Keratinocyte (primary cell): ENCODE results near the gene CYP3A4. TPM values are rescaled to one million over a fixed set of nuclear protein-coding genes. Genes with fewer than 3 reads are reported as not detected.
A peak's percentile ranks its signal among the peaks of the same experiment; 100 is the strongest.
"Not testable (repeated sequence)": the region's sequence is repeated elsewhere in the genome, so short reads cannot be mapped to it uniquely, and the experiment has no call there.

Experiments
- DNase-seq: peaks from one replicate; pipeline ENCODE4 v3.0.0-alpha.2; 2011; ENCODE audit warnings: low read depth, missing footprints, low spot score
- FAIRE-seq: peaks from 2 replicates; lab custom pipeline; 2011; peaks lifted over from hg19 to GRCh38; lab: Jason Lieb, UNC
- H2AFZ ChIP-seq: 2 replicates; pipeline ENCODE4 v1.6.0; 2012; ENCODE audit warnings: low read length, control low read depth, inconsistent platforms; ENCODE audit not compliant: control insufficient read depth
- H3K27ac ChIP-seq: 2 replicates; pipeline ENCODE4 v1.5.1; 2011; ENCODE audit warnings: low read length; ENCODE audit not compliant: control insufficient read depth, insufficient read depth
- H3K27me3 ChIP-seq: 3 replicates; pipeline ENCODE4 v1.6.0; 2011; ENCODE audit warnings: low read length; ENCODE audit not compliant: control insufficient read depth, insufficient read depth; ENCODE audit errors: extremely low read depth
- H3K36me3 ChIP-seq, 2 experiments: 2 replicates in 1 of 2; 3 replicates in 1 of 2; pipeline ENCODE4 v1.5.1; 2011; ENCODE audit warnings: low read length in 2 of 2, mild to moderate bottlenecking in 1 of 2; ENCODE audit not compliant: control insufficient read depth in 2 of 2, insufficient read depth in 2 of 2; ENCODE audit errors: extremely low read depth in 1 of 2
- H3K4me1 ChIP-seq: 3 replicates; pipeline ENCODE4 v1.5.1; 2011; ENCODE audit warnings: low read length; ENCODE audit not compliant: control insufficient read depth, insufficient read depth; ENCODE audit errors: extremely low read depth
- H3K4me2 ChIP-seq: 3 replicates; pipeline ENCODE4 v1.6.0; 2011; ENCODE audit warnings: low read depth, low read length; ENCODE audit not compliant: control insufficient read depth, insufficient read depth; ENCODE audit errors: extremely low read depth
- H3K4me3 ChIP-seq, 3 experiments: fragments of 200-600 bp in 1 of 3; sonication (generic) in 1 of 3; 2 replicates in 2 of 3; 3 replicates in 1 of 3; pipeline ENCODE4 v1.5.1; 2011 to 2016; ENCODE audit warnings: low read length in 3 of 3, mild to moderate bottlenecking in 3 of 3, control low read depth in 2 of 3, inconsistent platforms in 1 of 3, low read depth in 1 of 3, mixed read lengths in 1 of 3, mixed run types in 1 of 3, moderate library complexity in 1 of 3; ENCODE audit not compliant: control insufficient read depth in 2 of 3, insufficient read depth in 2 of 3; ENCODE audit errors: extremely low read depth in 1 of 3
- H3K79me2 ChIP-seq: 2 replicates; pipeline ENCODE4 v1.6.0; 2012; ENCODE audit warnings: low read length; ENCODE audit not compliant: control insufficient read depth, insufficient read depth
- H3K9ac ChIP-seq: 3 replicates; pipeline ENCODE4 v1.6.0; 2011; ENCODE audit warnings: low read length; ENCODE audit not compliant: control insufficient read depth, insufficient read depth; ENCODE audit errors: extremely low read depth
- H3K9me1 ChIP-seq: 3 replicates; pipeline ENCODE4 v1.6.0; 2011; ENCODE audit warnings: low read length; ENCODE audit not compliant: control insufficient read depth, insufficient read depth; ENCODE audit errors: extremely low read depth
- H3K9me3 ChIP-seq: 2 replicates; pipeline ENCODE4 v1.5.1; 2012; ENCODE audit warnings: low read depth, low read length; ENCODE audit not compliant: control insufficient read depth
- H4K20me1 ChIP-seq: 3 replicates; pipeline ENCODE4 v1.6.0; 2011; ENCODE audit warnings: low read length; ENCODE audit not compliant: control insufficient read depth, insufficient read depth; ENCODE audit errors: extremely low read depth
- CTCF ChIP-seq, 3 experiments: IDR thresholded peaks in 1 of 3; conservative IDR thresholded peaks in 1 of 3; optimal IDR thresholded peaks in 1 of 3; 2 replicates in 2 of 3; 3 replicates in 1 of 3; pipeline versions ENCODE3 to v1.5.1; 2011; ENCODE audit warnings: low read length in 3 of 3, mild to moderate bottlenecking in 3 of 3, moderate library complexity in 2 of 3, control low read depth in 1 of 3, inconsistent platforms in 1 of 3; ENCODE audit not compliant: insufficient read depth in 2 of 3; ENCODE audit errors: extremely low read depth in 1 of 3
- EZH2 ChIP-seq: IDR thresholded peaks from one replicate; pipeline ENCODE4 v1.6.1; 2012; ENCODE audit warnings: inconsistent platforms, mild to moderate bottlenecking, low read length, moderate library complexity
- dilution Hi-C: fragments of 300-500 bp; cut with MboI; formaldehyde crosslinking; loops from one replicate; pipeline ENCODE4 v1.7.0; 2020; ENCODE audit warnings: low sequenced_read_pairs; ENCODE audit not compliant: extremely low pct_ligation_motif_present
- polyA plus RNA-seq, 5 experiments: library from polyadenylated mRNA; depleted of rRNA in 3 of 5; stranded (reverse) in 3 of 5; stranded (forward) in 1 of 5; unstranded in 1 of 5; fragments of >200 nt; gene quantifications; 1 replicate in 1 of 5; 2 replicates in 3 of 5; 3 replicates in 1 of 5; pipeline versions ENCODE4 v1.2.1 to v1.2.3, GENCODE V29; 2011 to 2012; ENCODE audit warnings: missing spikeins in 2 of 5, low read depth in 1 of 5, low replicate concordance in 1 of 5

Gene CYP3A4
- polyA plus RNA-seq, 1 donor (not counting 4 experiments of a cell fraction or from before 2014, with no cell fraction given): not detected

GRCh38 chr7:99728615-99729014, 55.4 kb downstream of the CYP3A4 start:
- H3K4me3 ChIP-seq: no peak overlapping the region
- H3K9me3 ChIP-seq: no peaks in the 10 kb centered on the region
- DNase-seq: no peak
- H3K9me1 ChIP-seq: no peaks in the 10 kb centered on the region
- TF ChIP-seq EZH2: no peak
- no peak for TF ChIP-seq CTCF (optimal IDR thresholded peaks at IDR 0.05 in 1 of 3, IDR thresholded peaks at IDR 0.05 in 1 of 3, conservative IDR thresholded peaks at IDR 0.05 in 1 of 3; ENCODE audit: extremely low read depth in 1 of 3, insufficient read depth in 2 of 3, low read length in 3 of 3)
- FAIRE-seq: no peak
- no peak overlapping the region for H3K27ac ChIP-seq
- no peaks in the 10 kb centered on the region for H3K27me3 ChIP-seq
- peak overlapping the region; percentile 52 for H3K4me2 ChIP-seq
- dilution Hi-C loops: no loop called here
- H3K4me1 ChIP-seq: peaks cover 26% of the 10 kb centered on the region
- H4K20me1 ChIP-seq: no peaks in the 10 kb centered on the region
- H3K9ac ChIP-seq: no peak overlapping the region
- no peaks in the 10 kb centered on the region for H3K79me2 ChIP-seq
- H3K36me3 ChIP-seq: no peaks in the 10 kb centered on the region
- no peak overlapping the region for H2AFZ ChIP-seq

GRCh38 chr7:99723201-99723600, 60.8 kb downstream of the CYP3A4 start:
- not testable (repeated sequence) for H3K27me3 ChIP-seq, FAIRE-seq

More at GRCh38 chr7:99723201-99723600, 60.8 kb downstream of the CYP3A4 start:
- H3K4me2 ChIP-seq, H3K4me3 ChIP-seq, H3K4me1 ChIP-seq, H3K9ac ChIP-seq, H3K36me3 ChIP-seq, H3K27ac ChIP-seq, H2AFZ ChIP-seq, dilution Hi-C loops, H3K9me3 ChIP-seq, H3K79me2 ChIP-seq, H4K20me1 ChIP-seq, H3K9me1 ChIP-seq, DNase-seq: not testable (repeated sequence)
